Erythroblast (primary cell): Measurements from ENCODE around the gene SEMA4B.
"Not testable (repeated sequence)": the region's sequence is repeated elsewhere in the genome, so short reads cannot be mapped to it uniquely, and the experiment has no call there.

Experiments
- DNase-seq, 2 experiments: peaks; one replicate each; lab custom pipeline; 2025; lab: John Stamatoyannopoulos, UW
- GATA1 ChIP-seq: IDR thresholded peaks from 2 replicates; pipeline ENCODE4 v1.6.1; 2011; ENCODE audit warnings: low read depth, mild to moderate bottlenecking, control low read depth, low read length, moderate library complexity
- POLR2A ChIP-seq: IDR thresholded peaks from 2 replicates; pipeline ENCODE4 v1.6.1; 2011; ENCODE audit warnings: mild to moderate bottlenecking, low read length

SEMA4B gene

DNA sequence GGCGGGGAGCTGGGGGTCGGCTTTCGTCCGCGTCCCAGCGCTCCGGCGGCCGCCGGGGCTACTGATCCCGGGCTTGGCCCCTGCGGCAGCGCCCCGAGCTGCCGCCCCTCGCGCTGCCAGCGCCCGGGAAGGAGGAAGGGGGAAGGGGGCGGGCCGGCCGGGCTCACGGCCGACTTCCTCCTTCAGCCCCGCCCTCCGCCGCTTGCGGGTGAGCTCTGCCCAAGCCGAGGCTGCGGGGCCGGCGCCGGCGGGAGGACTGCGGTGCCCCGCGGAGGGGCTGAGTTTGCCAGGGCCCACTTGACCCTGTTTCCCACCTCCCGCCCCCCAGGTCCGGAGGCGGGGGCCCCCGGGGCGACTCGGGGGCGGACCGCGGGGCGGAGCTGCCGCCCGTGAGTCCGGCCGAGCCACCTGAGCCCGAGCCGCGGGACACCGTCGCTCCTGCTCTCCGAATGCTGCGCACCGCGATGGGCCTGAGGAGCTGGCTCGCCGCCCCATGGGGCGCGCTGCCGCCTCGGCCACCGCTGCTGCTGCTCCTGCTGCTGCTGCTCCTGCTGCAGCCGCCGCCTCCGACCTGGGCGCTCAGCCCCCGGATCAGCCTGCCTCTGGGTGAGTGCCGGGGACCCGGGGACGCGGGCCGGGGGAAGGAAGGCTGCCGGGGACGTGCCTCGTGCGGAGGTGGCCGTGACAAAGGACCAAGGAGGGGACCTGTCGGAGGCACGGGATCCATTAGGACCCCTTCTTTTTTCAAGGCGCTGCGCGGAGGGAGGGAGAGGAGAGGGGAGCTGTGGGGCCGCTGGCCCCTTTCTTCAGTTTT, at the start of gene SEMA4B:
Gene SEMA4B (plus strand): TSS at position 201 of the 814 bp plus-strand sequence. CDS start 249 bp downstream, at position 450.
- no peak for TF ChIP-seq POLR2A
- no peak for TF ChIP-seq GATA1
- DNase-seq = peak; percentile 75 to 84

DNA sequence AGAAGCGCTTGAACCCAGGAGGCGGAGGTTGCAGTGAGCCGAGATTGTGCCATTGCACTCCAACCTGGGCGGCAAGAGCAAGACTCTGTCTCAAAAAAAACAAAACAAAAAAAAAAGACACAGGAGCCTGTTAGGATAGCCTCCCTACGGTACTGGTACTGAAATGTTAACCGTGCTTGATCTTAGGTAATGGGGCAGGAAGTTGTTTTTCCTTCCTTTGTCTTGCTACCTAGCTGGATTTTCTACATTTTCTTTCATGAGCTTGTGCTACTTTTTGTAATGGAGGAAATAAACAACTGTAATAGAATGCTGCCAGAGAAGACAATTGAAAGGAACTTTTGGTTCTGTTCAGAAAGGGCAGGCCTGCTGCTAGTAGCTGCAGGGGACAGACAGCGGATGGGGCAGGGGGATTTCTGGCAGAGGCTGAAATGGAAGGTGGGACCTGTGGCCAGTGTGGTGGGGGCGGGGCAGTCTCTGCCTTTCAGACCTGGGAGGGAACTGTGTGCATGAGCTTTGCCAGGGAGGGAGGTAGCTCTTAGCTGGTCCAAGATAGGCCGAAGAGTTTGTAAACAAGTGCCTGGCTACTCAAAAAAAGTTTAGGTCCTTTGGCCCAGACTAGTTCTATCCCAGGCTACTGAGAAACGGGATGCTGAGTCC, 49.0 kb upstream of the SEMA4B start:
- TF ChIP-seq GATA1 = no peak
- TF ChIP-seq POLR2A = no peak
- DNase-seq = peak; percentile 19 to 23

- DNase-seq = no peak
- TF ChIP-seq POLR2A (no peak), GATA1 (no peak)
These were observed 47.5 kb upstream of the SEMA4B start for GRCh38 chr15:90153658-90154057.

DNA sequence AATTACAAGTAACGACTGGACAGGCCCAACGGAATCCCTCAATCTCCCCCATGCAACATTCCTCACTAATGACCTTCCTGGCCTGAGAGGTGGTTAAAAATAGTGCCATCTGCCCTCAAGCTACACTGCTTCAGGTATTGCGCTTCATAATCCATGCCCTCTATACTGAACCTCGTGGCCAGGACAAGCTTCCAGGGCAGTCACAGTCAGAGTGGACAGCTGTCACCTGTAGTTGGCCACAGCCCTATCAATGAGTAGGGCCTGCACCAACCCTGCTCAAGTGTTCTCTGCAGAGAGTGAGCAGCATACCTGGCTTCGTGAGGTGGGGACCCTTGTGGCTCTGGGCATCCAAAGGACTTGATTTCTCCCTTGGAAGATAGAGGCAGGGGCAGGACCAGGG, 46.9 kb upstream of the SEMA4B start:
- no peak for DNase-seq
- TF ChIP-seq POLR2A (no peak), GATA1 (no peak)

GRCh38 chr15:90154861-90155626, 46.1 kb upstream of the SEMA4B start:
- TF ChIP-seq POLR2A (no peak), GATA1 (no peak)
- no peak for DNase-seq

DNA sequence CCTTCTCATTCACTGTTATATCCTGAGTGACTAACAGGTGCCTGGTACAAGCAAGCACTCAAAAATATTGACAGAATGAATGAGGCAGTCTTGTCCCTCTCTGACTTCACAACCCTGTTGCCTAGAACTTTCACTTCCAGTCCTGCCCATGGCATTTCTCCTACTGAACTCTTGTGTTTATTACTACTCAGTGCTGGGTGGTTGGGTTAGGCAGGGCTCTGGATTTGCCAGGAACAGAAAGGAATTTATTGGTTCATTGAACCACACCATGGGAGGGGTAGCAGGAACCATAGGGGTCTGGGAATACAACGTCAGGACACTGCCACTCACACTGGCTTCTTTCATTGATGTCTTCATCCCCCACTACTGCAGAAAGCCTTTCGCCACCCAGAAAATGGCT, 41.9 kb upstream of the SEMA4B start:
- no peak for DNase-seq
- no peak for TF ChIP-seq GATA1
- no peak for TF ChIP-seq POLR2A

DNA sequence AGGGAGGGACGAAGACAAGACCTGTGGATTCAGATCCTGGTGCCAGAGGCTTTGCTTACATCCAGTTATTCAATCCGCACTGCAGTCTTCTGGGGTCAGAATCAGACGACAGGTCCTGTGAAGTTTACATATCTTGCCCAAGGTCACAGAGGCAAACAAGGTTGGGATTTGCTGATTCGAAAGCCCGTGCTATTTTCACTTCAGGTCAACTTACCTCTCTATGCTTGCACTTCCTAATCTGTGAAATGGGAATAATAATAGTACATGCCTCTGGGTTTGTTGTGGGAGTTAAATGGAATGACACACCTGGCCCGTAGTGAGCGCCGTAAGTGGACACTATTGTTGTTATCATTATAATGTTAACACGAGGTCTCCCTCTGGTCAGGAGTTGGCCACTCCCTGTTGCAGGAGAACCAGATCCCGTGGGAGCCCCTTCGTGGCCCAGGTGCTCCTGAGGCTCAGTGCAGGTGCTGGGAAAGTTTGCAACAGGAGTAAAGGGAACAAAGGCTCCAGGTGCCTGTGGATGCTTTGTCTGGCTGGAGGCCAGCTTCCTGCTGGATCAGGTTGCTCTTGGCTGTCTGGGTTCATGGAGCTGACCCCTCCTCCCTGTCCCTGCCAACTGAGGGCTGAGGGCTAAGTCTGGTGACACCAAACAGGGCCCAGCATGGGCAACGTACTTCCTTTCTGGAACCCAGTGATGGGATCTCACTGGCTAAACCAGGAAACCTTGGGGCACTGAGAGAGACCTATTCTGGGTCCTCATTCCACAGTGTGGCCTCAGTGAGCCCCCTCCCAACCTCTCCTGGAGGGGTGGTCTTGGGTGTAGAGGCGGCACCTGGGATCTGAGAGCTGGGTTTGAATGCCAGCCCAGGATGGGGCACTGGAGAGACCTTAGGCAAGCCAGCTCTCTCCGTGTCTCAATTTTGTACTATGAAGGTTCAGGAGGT, 40.1 kb upstream of the SEMA4B start:
- DNase-seq = no peak
- no peak for TF ChIP-seq GATA1

DNA sequence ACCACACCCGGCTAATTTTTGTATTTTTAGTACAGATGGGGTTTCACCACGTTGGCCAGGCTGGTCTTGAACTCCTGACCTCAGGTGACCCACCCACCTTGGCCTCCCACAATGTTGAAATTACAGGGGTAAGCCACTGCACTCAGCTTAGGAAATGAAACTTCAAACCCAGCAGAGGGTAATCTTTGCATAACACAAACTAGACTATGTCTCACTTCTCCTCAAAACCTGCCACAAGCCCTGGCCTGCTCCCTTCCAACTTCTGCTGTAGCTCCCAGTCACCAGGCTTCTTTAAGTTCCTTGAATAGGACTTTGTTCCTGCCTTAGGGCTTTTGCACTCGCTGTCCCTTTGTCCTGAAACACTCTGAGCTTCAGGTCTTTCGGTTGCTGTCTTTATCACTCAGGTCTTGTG, 39.2 kb upstream of the SEMA4B start:
- TF ChIP-seq GATA1 (no peak), POLR2A (no peak)
- no peak for DNase-seq

DNA sequence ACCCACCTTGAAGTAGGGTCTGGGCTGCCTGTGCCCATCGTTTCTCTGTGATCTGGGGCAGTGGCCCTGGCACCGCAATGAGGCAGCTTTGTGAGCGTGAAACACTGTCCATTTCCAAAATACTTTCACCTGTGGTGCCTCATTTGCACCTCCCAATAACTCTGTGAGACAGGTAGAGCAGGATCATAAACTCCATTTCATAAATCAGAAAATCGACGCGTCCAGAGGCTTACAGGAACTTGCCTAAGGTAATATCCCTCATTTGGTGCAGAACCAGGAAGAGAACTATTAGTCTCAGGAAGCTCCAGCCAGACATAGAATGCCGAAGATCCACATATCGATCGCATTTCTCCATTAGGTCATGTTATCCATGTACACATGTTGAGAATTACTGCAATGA, 38.2 kb upstream of the SEMA4B start:
- TF ChIP-seq POLR2A (no peak), GATA1 (no peak)
- DNase-seq = no peak

DNA sequence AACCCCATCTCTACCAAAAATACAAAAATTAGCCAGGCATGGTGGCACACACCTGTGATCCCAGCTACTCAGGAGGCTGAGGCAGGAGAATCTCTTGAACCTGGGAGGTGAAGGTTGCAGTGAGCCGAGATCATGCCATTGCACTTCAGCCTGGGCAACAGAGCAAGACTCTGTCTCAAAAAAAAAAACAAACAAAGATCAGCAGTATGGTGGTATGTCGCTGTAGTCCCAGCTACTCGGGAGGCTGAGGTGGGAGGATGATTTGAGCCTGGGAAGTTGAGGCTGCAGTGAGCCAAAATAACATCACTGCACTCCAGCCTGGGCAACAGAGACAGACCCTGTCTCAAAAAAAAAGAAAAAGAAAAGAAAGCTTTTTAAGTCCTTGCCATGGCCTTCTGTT, 36.9 kb upstream of the SEMA4B start:
- not testable (repeated sequence) for DNase-seq

- no peak for DNase-seq
- no peak for TF ChIP-seq POLR2A
- TF ChIP-seq GATA1 = no peak
These were observed 36.0 kb upstream of the SEMA4B start for GRCh38 chr15:90165157-90165556.

GRCh38 chr15:90165659-90166489, 35.3 kb upstream of the SEMA4B start:
- TF ChIP-seq POLR2A = no peak
- TF ChIP-seq GATA1 = no peak
- peak; percentile 33 to 57 for DNase-seq
